GM06990 (cell line): ENCODE data around the gene MTUS2.

ENCODE experiments used
- DNase-seq: peaks from one replicate; pipeline ENCODE4 v3.0.0-alpha.2; 2011; ENCODE audit not compliant: insufficient read length; ENCODE audit errors: extremely low read depth
- H3K27me3 ChIP-seq: replicated peaks from 2 replicates; pipeline ENCODE4 v1.6.0; 2011; ENCODE audit warnings: low read length; ENCODE audit not compliant: control insufficient read depth, insufficient read depth
- H3K36me3 ChIP-seq: 2 replicates; pipeline ENCODE4 v1.5.1; 2011; ENCODE audit warnings: low read length; ENCODE audit not compliant: control insufficient read depth, insufficient read depth
- H3K4me3 ChIP-seq: replicated peaks from 2 replicates; pipeline ENCODE4 v1.5.1; 2011; ENCODE audit warnings: low read depth, mild to moderate bottlenecking, control low read depth, low read length
- CTCF ChIP-seq: IDR thresholded peaks from 2 replicates; pipeline ENCODE4 v1.5.1; 2011; ENCODE audit warnings: low read length, control low read depth, mild to moderate bottlenecking, inconsistent platforms; ENCODE audit not compliant: insufficient read depth, poor library complexity, severe bottlenecking

Gene MTUS2

GRCh38 chr13:29108068-29108786 is 288.1 kb downstream of the MTUS2 start:
- DNase-seq = no peak
- H3K4me3 ChIP-seq = no peak overlapping the region
- H3K36me3 ChIP-seq = no peaks in the 10 kb centered on the region
- no peaks in the 10 kb centered on the region; the same call in 1 of the 2 replicates for H3K27me3 ChIP-seq
- TF ChIP-seq CTCF = no peak

DNA sequence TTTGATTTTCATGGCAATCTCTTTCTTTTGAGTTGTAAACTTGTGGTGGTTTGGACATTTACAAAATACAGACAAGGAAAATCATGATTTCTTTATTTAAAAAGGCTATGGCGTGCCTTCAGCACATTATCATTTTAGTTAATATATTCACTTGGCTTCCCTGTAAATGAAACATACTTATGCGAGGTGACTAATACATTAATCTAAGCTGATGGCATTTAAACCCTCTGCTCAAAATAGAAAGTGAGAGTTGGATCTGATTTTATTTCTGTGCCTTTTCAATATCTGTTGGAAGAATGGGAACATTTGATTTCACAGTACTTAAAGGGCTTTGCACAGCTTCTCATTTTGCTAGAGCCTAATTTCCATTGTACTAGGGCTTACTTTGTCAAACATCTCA is 289.8 kb downstream of the MTUS2 start:
- no peaks in the 10 kb centered on the region for H3K36me3 ChIP-seq
- no peak for DNase-seq
- no peak for TF ChIP-seq CTCF
- H3K27me3 ChIP-seq = no peaks in the 10 kb centered on the region; the same call in 1 of the 2 replicates
- H3K4me3 ChIP-seq = no peak overlapping the region

DNA sequence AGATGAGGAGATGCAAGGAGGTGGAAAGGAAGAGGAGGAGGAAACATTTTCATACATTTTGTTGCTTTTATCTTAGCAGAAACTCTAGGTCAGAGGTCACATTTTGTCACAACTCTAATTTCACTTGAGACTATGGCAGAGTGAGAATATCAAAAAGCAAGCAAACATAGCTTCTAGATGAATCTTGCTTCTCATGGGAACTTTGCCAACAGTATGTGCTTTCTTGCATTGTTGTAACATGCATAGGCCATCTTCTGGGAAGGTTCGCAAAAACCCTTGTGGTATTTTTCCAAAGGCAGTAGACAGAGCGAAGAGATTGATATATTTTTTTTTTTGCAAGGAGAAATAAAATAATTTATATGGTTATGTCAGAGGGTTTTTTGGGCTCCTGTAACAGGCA is 291.3 kb downstream of the MTUS2 start:
- H3K27me3 ChIP-seq = no peaks in the 10 kb centered on the region; the same call in 1 of the 2 replicates
- no peaks in the 10 kb centered on the region for H3K36me3 ChIP-seq
- TF ChIP-seq CTCF = no peak
- H3K4me3 ChIP-seq = no peak overlapping the region
- DNase-seq = no peak

DNA sequence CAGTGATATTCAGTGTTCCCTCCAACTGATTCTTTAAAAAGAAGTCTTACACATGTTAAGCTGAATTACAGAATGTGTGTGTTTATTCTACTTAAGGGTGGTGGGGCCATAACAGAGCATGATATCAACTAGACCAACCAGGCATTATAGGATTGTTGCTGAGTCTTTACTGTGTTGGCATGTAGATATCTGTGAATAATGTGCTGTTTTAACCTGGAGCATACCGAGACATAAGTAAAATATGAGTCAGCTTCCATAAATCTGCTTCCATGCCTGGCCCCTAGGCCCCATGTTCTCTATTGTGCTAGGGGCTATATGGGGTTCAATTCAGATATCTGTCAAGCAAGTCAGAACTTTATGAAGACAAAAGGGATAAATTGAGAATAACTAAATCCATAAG is 295.7 kb downstream of the MTUS2 start:
- no peak for TF ChIP-seq CTCF
- DNase-seq = no peak
- Histone ChIP-seq H3K36me3 (no peaks in the 10 kb centered on the region), H3K27me3 (no peaks in the 10 kb centered on the region; the same call in 1 of the 2 replicates), H3K4me3 (no peak overlapping the region)

DNA sequence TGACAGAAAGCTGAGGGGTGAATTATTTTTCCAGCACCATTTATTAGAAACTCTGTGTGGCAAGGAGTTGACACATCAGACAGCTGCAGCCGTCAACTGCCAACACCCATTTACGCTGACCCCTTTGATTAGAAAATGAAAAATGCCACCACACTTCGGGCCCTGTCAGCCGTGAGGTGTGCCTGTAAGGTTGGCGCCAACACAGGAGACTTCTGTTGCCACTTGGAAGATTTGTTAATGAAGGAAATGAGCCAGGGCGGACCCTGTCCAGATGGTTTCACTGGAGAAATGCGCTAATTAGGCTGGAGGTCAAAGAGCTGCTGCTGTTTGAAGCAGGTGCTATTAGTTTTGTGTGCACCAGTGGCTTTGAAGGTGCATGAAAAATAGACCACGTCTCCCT is 297.5 kb downstream of the MTUS2 start:
- Histone ChIP-seq H3K36me3 (no peaks in the 10 kb centered on the region), H3K27me3 (no peaks in the 10 kb centered on the region), H3K4me3 (no peak overlapping the region)
- no peak for DNase-seq
- TF ChIP-seq CTCF = no peak

DNA sequence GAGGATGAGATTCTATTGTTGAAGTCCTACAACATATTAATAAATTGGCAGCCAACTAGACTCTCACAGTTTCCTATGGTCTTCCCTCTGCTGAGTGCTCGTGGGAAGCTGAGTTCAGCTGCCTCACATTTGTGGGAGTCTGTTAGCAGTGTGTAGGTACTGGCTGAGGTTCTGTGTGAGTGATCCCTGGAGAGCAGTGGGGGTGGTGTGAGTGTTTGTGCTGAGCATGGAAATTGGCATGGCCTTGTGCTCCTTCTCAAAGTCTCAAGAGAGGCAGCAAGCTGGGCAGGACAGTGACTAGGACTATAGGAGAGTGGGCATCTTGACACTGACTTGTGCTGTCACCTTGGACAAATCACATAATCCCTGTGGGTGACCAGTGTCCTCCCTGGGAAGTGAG is 298.3 kb downstream of the MTUS2 start:
- no peaks in the 10 kb centered on the region for H3K36me3 ChIP-seq
- no peak for DNase-seq
- H3K27me3 ChIP-seq = no peaks in the 10 kb centered on the region
- no peak for TF ChIP-seq CTCF
- H3K4me3 ChIP-seq = no peak overlapping the region
